RPMI8226 (cell line): Measurements from ENCODE around the gene ERO1B.

ENCODE experiments used
- DNase-seq: peaks from one replicate; pipeline ENCODE4 v3.0.0-alpha.2; 2015

ERO1B gene

DNA sequence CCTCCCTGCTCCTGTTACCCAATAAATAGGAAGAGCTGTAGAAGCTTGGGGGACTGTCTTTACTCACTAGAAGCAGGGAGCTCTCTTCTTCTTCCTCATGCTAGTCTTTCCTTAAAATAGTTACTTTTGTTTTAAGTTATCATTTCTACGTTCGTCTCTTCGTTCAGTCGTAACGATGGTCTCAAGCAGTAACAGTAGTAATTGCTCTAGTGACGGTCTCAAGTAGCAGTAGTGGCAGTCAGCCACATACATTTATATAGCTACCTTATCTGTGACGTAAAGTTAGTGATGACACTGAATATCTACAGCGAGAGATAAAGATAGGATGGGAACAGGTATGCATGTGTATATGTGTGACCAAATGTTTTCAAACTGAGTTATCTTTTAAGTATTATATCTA is 15.4 kb upstream of the ERO1B start:
- no peak for DNase-seq

DNA sequence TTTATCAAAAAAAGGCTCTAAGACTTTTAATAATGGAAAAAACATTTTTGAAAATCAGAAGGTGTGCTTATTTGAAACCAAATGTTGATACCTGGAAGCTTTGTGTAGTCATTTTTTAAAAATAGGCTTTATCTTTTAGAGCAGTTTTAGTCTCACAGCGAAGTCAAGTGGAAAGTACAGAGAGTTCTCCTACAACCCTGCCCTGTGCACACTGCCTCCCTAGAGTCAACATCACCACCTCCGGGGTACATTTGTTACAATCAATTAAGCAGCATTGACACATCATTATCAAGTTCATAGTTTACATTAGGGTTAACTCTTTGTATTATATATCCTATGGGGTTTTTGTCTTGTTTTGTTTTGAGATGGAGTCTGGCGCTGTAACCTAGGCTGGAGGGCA is 10.7 kb upstream of the ERO1B start:
- DNase-seq = no peak

DNA sequence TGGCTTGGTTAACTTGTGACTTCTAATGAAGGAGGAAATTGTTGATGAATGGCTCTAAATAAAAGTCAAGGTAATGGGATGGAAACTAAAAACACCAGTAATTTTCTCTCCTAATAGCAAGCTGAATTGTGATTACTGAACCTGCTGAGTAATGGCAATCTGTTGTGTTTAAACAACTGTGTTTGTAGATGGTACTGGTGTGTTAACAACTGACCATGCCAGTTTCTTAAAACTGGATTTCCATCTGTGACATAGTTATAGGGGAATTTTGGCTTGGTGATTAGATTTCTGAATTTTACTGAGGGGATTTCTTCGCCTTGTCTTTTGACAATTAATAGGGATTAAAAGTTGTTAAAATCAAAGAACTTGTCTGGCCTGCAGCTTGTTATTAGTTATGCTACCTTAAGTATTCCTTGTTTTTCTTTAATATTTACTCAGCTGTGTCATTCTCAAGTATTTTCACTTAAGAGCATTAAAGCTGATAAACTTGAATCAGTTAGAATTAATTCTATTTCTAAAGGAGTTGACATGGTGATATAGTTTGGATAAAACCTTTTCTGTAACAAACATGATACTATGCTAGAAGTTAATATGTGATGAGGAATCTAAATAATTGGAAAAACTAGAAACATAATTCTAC is 7.9 kb upstream of the ERO1B start:
- no peak for DNase-seq

GRCh38 chr1:236288620-236288976 is 6.8 kb upstream of the ERO1B start:
- no peak for DNase-seq

- DNase-seq = no peak
Measured at GRCh38 chr1:236287757-236288619, 6.2 kb upstream of the ERO1B start.

- DNase-seq = no peak
Measured at GRCh38 chr1:236287356-236287755, 5.6 kb upstream of the ERO1B start.

DNA sequence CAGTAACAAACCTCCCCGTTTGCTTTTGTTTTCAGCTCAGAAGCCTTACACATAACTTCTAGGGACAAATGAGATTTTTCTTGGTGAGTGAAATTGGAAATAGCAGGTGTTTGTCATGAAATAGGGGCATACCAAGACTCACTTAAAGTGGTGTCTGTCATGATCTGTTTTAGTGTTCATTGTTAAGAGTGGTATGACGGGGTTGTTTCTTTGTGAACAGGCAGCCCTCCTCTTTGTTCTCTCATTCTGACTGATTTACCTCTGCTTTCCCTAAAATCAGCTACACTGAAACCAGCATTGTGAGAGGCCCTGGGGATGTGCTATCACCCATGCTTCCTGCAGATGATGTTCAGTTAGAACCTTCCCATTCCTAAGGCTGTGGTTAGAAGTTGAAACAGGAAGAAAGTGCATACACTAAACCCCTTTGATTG is 2.5 kb upstream of the ERO1B start:
- no peak for DNase-seq

- no peak for DNase-seq
Measured at GRCh38 chr1:236282719-236283118, 961 bp upstream of the ERO1B start.

DNA sequence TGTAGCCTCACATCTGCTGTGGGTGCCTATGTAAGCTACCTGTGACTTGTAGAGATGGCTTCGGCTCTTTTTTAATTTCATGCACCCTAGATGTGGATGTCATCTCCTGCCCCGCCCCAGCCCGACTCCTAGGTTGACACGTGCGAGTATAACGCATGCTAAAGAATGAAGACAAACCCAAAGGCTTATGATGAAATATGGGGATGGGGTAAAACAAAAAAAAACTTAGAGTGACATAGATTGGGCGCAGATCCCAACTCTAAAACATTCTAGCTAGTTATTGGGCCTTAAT is 613 bp upstream of the ERO1B start:
- DNase-seq = no peak

DNA sequence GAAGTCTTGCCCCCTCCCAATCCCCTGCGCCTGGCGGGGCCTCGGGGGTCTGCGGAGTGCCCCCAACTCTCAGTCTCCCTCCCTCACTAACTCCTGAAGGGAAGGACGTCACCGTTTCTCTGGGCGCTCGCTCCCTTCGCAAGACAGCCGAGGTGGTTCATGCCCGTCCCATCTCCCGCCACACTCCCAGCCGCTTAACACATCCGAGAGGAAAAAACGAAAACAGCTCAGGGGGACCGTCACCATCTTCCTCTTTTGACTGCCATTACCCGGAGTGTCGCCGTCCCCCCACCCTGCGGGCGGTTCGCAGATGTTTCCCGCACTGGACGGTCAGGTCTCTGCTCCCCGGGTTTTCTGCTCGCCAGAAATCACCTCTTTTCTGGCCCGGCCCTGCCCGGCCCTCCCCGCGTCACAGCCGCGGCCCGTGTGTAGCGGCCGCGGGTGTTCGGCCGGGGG is 532 bp downstream of the ERO1B start:
- peak; percentile 48 for DNase-seq

DNA sequence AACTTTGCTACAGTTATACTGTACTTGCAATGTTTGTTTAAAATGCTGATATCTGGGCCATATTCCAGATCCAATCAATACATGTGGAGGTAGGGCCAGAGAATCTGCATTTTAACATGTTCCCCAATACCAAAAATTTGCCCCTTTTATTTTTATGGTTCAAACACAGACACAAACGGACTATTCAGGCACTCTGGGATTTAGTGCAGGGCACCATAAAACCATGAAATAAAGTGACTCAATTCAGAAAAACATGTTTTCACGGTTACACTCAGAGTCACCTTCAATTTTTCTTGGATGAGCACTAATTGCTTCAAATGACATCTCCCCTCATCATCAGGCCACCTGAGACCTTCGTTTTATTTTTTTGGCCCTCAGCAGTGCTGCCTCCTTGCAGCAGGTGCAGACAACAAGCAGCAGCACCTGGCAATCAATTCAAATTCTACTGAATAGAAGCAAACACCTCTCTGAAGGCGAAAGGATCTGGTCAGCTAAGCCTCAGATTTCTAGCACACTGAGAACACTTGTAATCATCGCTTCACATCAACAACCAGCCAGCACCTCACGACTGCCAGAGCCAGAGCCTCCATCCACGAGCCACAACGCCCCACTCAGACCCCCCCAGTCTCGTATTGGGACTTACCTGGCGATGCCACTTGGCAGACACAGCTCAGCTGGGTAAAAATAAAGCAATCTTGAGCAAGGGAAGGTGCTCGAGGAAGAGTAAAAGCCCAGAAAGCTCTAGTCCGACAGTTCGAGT is 1.1 kb downstream of the ERO1B start:
- peak; percentile 67 for DNase-seq

DNA sequence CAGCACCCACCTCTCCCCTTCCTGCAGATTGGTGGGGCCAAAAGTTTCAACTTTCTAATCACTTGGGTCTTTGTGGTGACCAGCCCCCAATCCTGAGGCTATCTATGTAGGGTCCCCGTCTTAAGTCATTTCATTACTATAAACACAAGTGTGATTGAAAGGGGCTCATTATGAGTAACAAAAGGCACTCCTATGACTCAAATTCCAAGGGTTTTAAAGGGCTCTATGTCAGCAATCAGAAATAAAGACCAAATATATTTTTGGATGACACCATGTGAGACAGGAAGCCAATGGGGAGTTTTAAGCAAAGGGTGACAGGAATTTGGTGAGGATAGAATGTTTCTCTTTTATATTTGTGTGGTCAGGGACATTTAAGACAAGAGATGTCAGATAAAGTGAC is 6.2 kb downstream of the ERO1B start:
- DNase-seq = no peak

DNA sequence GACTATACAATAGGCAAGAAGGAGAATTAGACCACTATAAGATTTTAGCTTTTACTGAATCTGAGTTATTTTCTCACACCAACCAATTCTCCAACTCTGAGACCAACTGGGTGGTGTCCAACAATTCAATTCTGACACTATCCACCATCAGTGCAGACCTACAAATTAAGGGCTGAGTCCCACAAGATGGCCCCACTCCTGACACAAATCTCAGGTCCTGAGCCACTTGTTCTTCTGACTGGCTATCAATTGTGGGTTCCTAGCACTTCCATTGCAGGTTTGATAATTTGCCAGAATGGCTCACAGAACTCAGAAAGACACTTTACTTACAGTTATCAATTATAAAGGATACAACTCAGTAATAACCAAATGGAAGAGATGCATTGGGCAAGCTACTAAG is 6.7 kb downstream of the ERO1B start:
- no peak for DNase-seq

DNA sequence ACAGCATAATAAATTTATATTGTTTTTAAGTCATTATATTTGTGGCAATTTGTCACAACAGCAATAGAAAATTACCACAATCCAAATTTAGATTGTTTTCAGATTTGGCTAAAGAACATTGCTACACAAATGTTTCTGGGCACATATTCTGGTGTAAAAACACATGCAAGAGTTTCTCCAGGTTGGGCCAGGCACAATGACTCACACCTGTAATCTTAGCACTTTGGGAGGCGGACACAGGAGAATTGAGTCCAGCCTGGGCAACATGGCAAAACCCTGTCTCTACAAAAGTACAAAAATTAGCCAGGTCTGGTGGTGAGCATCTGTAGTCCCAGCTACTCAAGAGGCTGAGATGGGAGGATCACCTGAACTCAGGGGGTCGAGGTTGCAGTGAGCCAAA is 8.4 kb downstream of the ERO1B start:
- no peak for DNase-seq

DNA sequence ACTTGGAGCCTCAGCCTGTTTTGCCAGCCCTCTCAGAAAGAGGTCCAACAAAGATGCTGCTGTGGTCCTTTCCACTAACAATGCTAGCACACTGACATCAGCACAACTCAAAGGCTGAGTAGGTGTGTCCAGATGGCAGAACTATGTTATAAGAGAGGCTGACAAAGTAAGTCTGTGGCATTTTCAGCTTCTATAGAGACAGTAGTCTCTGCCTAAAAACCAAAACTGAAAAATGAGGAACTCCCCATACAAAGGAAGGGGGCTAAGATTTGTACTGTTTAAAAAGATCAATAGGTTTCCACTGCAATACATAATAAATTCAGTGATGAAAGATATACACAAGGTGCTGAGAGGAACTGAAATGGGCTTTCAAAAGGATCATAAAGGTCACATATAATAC is 12.3 kb downstream of the ERO1B start:
- peak; percentile 21 for DNase-seq

GRCh38 chr1:236261898-236262297 is 19.9 kb downstream of the ERO1B start:
- no peak for DNase-seq

DNA sequence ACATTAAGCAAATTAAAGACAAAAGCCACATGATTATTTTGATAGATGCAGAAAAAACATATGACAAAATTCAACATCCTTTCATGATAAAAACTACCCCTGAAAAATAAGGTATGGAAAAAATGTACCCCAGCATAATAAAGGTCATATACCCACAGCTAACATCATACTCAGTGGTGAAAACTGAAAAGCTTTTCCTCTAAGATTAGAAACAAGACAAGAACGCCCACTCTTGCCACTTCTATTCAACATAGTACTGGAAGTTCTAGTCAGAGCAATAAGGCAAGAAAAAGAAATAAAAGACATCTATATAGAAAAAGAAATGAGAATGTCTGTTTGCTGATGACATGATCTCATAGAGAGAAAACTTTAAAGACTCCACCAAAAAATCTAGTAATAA is 20.7 kb downstream of the ERO1B start:
- DNase-seq = no peak

DNA sequence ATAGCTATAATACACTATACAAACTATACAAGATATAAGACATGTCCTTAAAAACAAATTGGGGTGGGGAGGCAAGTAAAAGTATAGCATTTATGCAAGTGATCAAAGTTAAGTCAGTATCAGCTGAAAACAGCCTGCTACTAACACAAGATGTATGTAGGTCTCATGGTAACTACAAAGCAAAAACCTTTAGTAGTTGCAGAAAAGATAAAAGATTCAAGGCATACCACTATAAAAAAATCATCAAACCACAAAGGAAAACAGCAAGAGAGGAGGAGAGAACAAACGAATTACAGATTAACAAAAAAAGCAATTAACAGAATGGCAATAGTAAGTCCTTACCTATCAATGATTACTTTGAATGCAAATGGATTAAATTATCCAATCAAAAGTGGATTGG is 22.7 kb downstream of the ERO1B start:
- no peak for DNase-seq

DNA sequence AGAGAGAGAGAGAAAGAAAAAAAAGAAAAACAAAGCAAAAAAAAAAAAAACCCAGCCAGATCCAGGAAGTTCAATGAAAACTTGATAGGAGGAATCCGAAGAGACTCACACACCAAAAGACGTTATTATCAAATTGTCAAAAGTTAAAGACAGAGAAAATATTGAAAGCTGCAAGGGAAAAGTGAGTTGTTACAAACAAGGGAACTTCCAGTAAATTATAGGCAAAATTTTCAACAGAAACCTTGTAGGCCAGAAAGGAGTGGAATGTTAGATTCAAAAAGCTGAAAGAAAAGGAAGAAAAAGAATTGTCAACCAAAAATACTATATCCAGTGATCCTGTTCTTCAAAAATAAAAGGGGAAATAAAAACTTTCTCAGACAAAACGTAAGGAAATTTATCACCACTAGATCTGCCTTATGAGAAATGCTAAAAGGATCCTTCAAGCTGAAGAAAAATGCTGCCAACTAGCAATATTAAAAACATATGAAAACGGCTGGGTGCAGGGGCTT is 23.6 kb downstream of the ERO1B start:
- DNase-seq = no peak

DNA sequence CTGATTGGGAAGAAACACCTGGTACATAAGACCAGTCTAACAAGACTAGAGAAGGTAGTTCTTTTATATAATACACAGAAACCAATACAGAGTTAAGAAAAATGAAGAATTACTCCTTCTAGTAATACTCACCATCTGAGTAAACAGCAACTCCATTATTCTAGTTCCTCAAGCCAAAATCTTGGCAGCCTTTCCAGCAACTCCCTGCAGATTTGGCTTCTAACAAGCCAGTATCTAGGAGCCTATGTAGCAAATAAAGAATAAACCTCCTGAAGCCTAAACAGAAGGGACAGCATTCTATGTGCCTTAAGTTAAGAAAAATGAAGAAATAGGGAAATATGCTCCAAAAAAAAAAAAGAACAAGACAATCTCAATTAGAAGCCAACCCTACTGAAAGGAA is 24.5 kb downstream of the ERO1B start:
- DNase-seq = no peak

DNA sequence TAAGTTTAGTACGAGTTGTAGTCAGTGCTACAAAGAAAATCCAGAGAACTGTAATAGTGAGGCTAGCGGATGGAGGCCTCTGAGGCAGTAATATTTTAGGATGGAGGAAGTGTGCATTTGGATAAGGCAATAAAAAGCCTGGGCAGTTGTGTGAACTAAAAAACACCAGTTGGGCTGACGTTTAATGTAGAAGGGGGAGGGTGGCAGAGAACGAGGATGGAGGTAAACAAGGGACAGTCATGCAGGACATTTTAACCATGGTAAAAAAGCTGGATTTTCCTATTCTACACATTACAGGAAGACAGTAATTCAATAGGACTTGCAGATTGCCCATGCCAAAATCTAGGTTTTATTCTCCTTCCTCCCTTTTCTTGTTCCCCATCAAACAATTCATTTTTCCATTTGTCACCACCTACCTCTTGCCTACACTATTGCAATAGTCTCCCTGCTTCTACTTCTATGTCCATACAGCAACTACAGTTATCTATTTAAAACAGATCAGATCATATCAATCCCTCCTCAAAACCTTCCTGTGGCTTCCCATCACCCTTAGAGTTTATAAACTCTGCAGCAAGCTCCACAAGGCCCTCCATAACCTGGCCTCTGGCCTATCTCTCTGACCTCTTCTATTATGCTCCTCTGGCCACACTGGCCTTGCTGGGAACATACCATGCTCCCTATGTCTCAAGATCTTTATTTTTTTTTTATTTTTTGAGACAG is 27.7 kb downstream of the ERO1B start:
- no peak for DNase-seq

- DNase-seq = no peak
Measured at GRCh38 chr1:236253119-236253518, 28.6 kb downstream of the ERO1B start.

DNA sequence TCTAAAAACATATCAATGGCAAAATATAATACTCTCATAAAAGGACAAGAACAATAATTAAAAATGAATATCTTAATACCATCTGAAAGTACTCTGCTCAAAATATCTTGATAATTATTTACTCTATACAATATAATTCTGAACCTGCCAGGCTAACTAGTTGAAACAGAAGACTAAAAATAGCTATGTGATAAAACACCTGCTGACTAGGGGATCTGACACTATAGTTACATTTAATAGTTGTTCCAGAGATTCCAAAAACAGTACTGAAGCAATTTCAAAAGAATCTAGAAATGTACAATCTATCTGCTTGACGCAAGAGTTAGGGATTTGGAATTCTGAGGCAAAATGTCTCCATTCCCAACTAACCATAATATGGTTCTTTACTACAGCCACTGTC is 30.2 kb downstream of the ERO1B start:
- DNase-seq = no peak
